Renal pelvis (tissue), 4 donors: ENCODE data around the gene LPAR3. TPM values are rescaled to one million over a fixed set of nuclear protein-coding genes. Genes with fewer than 3 reads are reported as not detected.

Experiments used
- DNase-seq: peaks from one replicate; pipeline ENCODE4 v3.0.0-alpha.2; 2013
- polyA plus RNA-seq, 3 donors: library from polyadenylated mRNA; unstranded; fragments of 120-200 nt; gene quantifications; one replicate each; pipeline ENCODE4 v1.2.1, GENCODE V29; 2013; ENCODE audit not compliant: insufficient read length in 3 of 3

LPAR3 gene
- polyA plus RNA-seq, 3 donors = 0.87 to 2.4 (median 1.2) TPM

- DNase-seq = no peak
These were observed 65.0 kb downstream of the LPAR3 start for GRCh38 chr1:84827976-84828375.

GRCh38 chr1:84827555-84827954 lies 65.5 kb downstream of the LPAR3 start:
- DNase-seq = no peak

GRCh38 chr1:84825161-84825560 lies 67.8 kb downstream of the LPAR3 start:
- DNase-seq = no peak

GRCh38 chr1:84823991-84824390 lies 69.0 kb downstream of the LPAR3 start:
- no peak for DNase-seq

GRCh38 chr1:84823511-84823910 lies 69.5 kb downstream of the LPAR3 start:
- no peak for DNase-seq

- DNase-seq = no peak
These were observed 82.7 kb downstream of the LPAR3 start for GRCh38 chr1:84810343-84810742.

- no peak for DNase-seq
These were observed 84.0 kb downstream of the LPAR3 start for GRCh38 chr1:84809023-84809422.

- no peak for DNase-seq
These were observed 89.4 kb downstream of the LPAR3 start for GRCh38 chr1:84803604-84804003.

- no peak for DNase-seq
These were observed 90.3 kb downstream of the LPAR3 start for GRCh38 chr1:84802567-84803232.

GRCh38 chr1:84800090-84801073 lies 92.6 kb downstream of the LPAR3 start:
- DNase-seq = no peak

GRCh38 chr1:84797603-84798002 lies 95.4 kb downstream of the LPAR3 start:
- DNase-seq = no peak

- DNase-seq = no peak
These were observed 96.9 kb downstream of the LPAR3 start for GRCh38 chr1:84795966-84796600.

GRCh38 chr1:84795213-84795612 lies 97.8 kb downstream of the LPAR3 start:
- no peak for DNase-seq

GRCh38 chr1:84792421-84792820 lies 100.6 kb downstream of the LPAR3 start:
- no peak for DNase-seq

GRCh38 chr1:84789014-84789413 lies 104.0 kb downstream of the LPAR3 start:
- no peak for DNase-seq

GRCh38 chr1:84785271-84786036 lies 107.6 kb downstream of the LPAR3 start:
- DNase-seq = no peak

- DNase-seq = no peak
These were observed 110.1 kb downstream of the LPAR3 start for GRCh38 chr1:84782881-84783280.

GRCh38 chr1:84781946-84782771 lies 110.8 kb downstream of the LPAR3 start:
- no peak for DNase-seq

GRCh38 chr1:84780000-84780716 lies 112.8 kb downstream of the LPAR3 start:
- no peak for DNase-seq

- no peak for DNase-seq
These were observed 116.4 kb downstream of the LPAR3 start for GRCh38 chr1:84776639-84777038.
